K562 (cell line): ENCODE data around the gene TBC1D7. TPM values are rescaled to one million over a fixed set of nuclear protein-coding genes. Genes with fewer than 3 reads are reported as not detected.

Source experiments
- BCOR ChIP-seq: fragments of 450-650 bp; IDR thresholded peaks from 2 replicates; pipeline ENCODE4 v1.6.1; 2016
- CAMTA2 ChIP-seq: fragments of 250-450 bp; sonication (Bioruptor Pico); conservative IDR thresholded peaks from 2 replicates; pipeline ENCODE4 v1.5.1; 2022
- CCNT2 ChIP-seq: IDR thresholded peaks from 2 replicates; pipeline ENCODE4 v1.6.1; 2011; ENCODE audit warnings: borderline replicate concordance, low read depth, mild to moderate bottlenecking, moderate library complexity, mixed read lengths, low read length; ENCODE audit not compliant: insufficient read length; ENCODE audit errors: extremely low read depth
- FIP1L1 ChIP-seq: fragments of 200-400 bp; formaldehyde crosslinking; IDR thresholded peaks from 2 replicates; pipeline ENCODE4 v1.6.1; 2018; ENCODE audit warnings: mild to moderate bottlenecking, low read depth, low read length; ENCODE audit not compliant: poor library complexity, severe bottlenecking
- FOXJ2 ChIP-seq: fragments of 200-800 bp; sonication (Bioruptor generic); IDR thresholded peaks from 2 replicates; pipeline ENCODE4 v1.6.1; 2016; ENCODE audit warnings: missing genetic modification characterization, missing compliant biosample characterization
- GABPB1 ChIP-seq: sonication (generic); formaldehyde crosslinking; IDR thresholded peaks from 2 replicates; pipeline ENCODE4 v1.8.0; 2022; ENCODE audit warnings: mild to moderate bottlenecking, missing genetic modification reagents
- MEIS2 ChIP-seq: fragments of 450-650 bp; IDR thresholded peaks from 2 replicates; pipeline ENCODE4 v1.6.1; 2014; ENCODE audit warnings: mild to moderate bottlenecking; ENCODE audit not compliant: partially characterized antibody
- MYC ChIP-seq, 2 experiments: fragments of 250-450 bp in 1 of 2; sonication (Bioruptor Pico) in 1 of 2; IDR thresholded peaks; 2 replicates each; pipeline versions ENCODE4 v1.5.1 to v1.6.1; 2012 to 2021; ENCODE audit warnings: low read depth in 2 of 2, borderline replicate concordance in 1 of 2, improper control_type of control experiment in 1 of 2, low read length in 1 of 2, mild to moderate bottlenecking in 1 of 2, moderate library complexity in 1 of 2
- NFIX ChIP-seq: fragments of 250-450 bp; sonication (Bioruptor Pico); IDR thresholded peaks from 2 replicates; pipeline ENCODE4 v1.4.0; 2020; ENCODE audit warnings: low read depth, mild to moderate bottlenecking, moderate library complexity
- STAT5A ChIP-seq: IDR thresholded peaks from 2 replicates; pipeline ENCODE4 v1.6.1; 2012; ENCODE audit warnings: low read length, inconsistent platforms, borderline replicate concordance
- ZNF232 ChIP-seq: sonication (generic); formaldehyde crosslinking; IDR thresholded peaks from 2 replicates; pipeline ENCODE4 v1.8.0; 2022; ENCODE audit warnings: mild to moderate bottlenecking, missing genetic modification reagents
- ZNF239 ChIP-seq: fragments of 250-450 bp; sonication (Bioruptor Pico); IDR thresholded peaks from 2 replicates; pipeline ENCODE4 v1.4.0; 2020; ENCODE audit warnings: mild to moderate bottlenecking
- ZNF586 ChIP-seq: fragments of 450-650 bp; formaldehyde crosslinking; conservative IDR thresholded peaks from 2 replicates; pipeline ENCODE4 v1.4.0; 2020; ENCODE audit warnings: mild to moderate bottlenecking, moderate library complexity
- ZNF668 ChIP-seq: fragments of 250-450 bp; sonication (Bioruptor Pico); IDR thresholded peaks from 2 replicates; pipeline ENCODE4 v1.8.0; 2022; ENCODE audit warnings: mild to moderate bottlenecking, inconsistent platforms
- polyA plus RNA-seq, 8 experiments: library from polyadenylated mRNA; depleted of rRNA in 4 of 8; stranded (reverse) in 5 of 8; unstranded in 3 of 8; fragments of >200 nt; fragmentation: Nextera tagmentation in 2 of 8; fragmentation: Illumina TruSeq in 1 of 8; extraction: Ambion mirVana in 2 of 8; extraction: Trizol in 1 of 8; gene quantifications; 2 replicates each; pipeline versions ENCODE4 v1.2.1 to v1.2.3, GENCODE V29; 2011 to 2014; ENCODE audit warnings: inconsistent platforms in 1 of 8, missing spikeins in 1 of 8
- total RNA-seq, 7 experiments: library from RNA; depleted of rRNA in 6 of 7; stranded (reverse); fragments of >200 nt in 6 of 7; fragmentation: Illumina TruSeq in 2 of 7; extraction: Trizol in 2 of 7; gene quantifications; 2 replicates each; pipeline versions ENCODE4 v1.2.1 to v1.2.3, GENCODE V29; 2011 to 2021; ENCODE audit warnings: low replicate concordance in 1 of 7
- TF ChIP-seq, protein P1 (sequence below), 2 experiments: fragments of 450-650 bp; formaldehyde crosslinking in 1 of 2; IDR thresholded peaks; 2 replicates each; pipeline versions ENCODE4 v1.4.0 to v1.6.1; 2014 to 2020; ENCODE audit warnings: mild to moderate bottlenecking in 2 of 2, borderline replicate concordance in 1 of 2, low read depth in 1 of 2
- TF ChIP-seq, protein P2 (sequence below): sonication (generic); formaldehyde crosslinking; IDR thresholded peaks from 2 replicates; pipeline ENCODE4 v1.8.0; 2022; ENCODE audit warnings: mild to moderate bottlenecking, missing genetic modification reagents, borderline replicate concordance

TBC1D7 gene
- total and polyA plus RNA-seq, 9 of the 15 experiments (the other 6 are each of a cell fraction or from before 2014, with no cell fraction given): 49.4 to 107 (median 61.1) TPM

DNA sequence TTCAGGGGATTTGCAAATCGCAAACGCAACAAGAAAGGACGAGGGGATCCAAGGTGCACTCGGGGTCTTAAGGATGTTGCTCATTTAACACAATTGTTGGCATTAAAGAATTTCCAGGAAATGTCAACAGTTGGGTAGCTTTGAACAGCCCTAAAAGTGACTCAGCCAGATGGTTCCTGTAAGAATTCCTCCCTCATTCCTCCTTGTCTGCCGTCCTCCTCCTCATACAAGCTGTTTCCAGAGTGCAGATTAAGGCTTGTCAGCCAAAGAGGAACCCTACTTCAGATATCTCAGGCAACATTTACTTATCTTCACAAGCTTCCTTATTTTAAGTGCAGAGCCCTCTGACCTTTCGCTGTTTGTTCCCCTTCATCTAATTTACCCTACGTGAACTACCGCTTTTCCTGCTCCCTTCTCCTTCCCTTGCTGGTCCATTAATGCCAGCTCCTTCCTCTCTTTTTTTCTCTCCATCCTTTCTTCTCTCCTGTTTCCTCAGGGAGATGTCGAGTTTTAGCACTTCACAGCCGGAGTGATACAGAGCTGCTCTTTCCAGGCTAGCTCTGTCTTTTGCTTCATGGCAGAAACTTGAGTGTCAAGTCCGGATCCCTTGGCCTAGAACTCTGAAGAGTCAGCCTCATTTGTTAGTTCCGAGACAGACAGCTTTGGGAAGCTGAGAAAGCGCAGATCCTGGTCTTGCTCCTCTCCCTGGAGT, 26.1 kb upstream of the TBC1D7 start (continued):
- TF ChIP-seq GABPB1: peak; percentile 46
- TF ChIP-seq NFIX (CRISPR knock-in tag): no peak
- no peak for TF ChIP-seq ZNF586
- no peak for TF ChIP-seq ZNF668 (CRISPR knock-in tag)
- TF ChIP-seq FOXJ2: no peak
- peak; percentile 95 for TF ChIP-seq CCNT2
- TF ChIP-seq, protein P1, sequence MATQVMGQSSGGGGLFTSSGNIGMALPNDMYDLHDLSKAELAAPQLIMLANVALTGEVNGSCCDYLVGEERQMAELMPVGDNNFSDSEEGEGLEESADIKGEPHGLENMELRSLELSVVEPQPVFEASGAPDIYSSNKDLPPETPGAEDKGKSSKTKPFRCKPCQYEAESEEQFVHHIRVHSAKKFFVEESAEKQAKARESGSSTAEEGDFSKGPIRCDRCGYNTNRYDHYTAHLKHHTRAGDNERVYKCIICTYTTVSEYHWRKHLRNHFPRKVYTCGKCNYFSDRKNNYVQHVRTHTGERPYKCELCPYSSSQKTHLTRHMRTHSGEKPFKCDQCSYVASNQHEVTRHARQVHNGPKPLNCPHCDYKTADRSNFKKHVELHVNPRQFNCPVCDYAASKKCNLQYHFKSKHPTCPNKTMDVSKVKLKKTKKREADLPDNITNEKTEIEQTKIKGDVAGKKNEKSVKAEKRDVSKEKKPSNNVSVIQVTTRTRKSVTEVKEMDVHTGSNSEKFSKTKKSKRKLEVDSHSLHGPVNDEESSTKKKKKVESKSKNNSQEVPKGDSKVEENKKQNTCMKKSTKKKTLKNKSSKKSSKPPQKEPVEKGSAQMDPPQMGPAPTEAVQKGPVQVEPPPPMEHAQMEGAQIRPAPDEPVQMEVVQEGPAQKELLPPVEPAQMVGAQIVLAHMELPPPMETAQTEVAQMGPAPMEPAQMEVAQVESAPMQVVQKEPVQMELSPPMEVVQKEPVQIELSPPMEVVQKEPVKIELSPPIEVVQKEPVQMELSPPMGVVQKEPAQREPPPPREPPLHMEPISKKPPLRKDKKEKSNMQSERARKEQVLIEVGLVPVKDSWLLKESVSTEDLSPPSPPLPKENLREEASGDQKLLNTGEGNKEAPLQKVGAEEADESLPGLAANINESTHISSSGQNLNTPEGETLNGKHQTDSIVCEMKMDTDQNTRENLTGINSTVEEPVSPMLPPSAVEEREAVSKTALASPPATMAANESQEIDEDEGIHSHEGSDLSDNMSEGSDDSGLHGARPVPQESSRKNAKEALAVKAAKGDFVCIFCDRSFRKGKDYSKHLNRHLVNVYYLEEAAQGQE (IDR thresholded peaks at IDR 0.05; ENCODE audit: borderline replicate concordance): peak; percentile 41; the same call in 1 of the 2 replicates
- TF ChIP-seq, protein P1 (CRISPR knock-in tag; IDR thresholded peaks at IDR 0.05; ENCODE audit: low read depth): no peak
- TF ChIP-seq, protein P2, sequence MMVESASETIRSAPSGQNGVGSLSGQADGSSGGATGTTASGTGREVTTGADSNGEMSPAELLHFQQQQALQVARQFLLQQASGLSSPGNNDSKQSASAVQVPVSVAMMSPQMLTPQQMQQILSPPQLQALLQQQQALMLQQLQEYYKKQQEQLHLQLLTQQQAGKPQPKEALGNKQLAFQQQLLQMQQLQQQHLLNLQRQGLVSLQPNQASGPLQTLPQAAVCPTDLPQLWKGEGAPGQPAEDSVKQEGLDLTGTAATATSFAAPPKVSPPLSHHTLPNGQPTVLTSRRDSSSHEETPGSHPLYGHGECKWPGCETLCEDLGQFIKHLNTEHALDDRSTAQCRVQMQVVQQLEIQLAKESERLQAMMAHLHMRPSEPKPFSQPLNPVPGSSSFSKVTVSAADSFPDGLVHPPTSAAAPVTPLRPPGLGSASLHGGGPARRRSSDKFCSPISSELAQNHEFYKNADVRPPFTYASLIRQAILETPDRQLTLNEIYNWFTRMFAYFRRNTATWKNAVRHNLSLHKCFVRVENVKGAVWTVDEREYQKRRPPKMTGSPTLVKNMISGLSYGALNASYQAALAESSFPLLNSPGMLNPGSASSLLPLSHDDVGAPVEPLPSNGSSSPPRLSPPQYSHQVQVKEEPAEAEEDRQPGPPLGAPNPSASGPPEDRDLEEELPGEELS (CRISPR knock-in tag): no peak
- TF ChIP-seq MYC (IDR thresholded peaks at IDR 0.05; ENCODE audit: low read depth, low read length): peak; percentile 27; the same call in 1 of the 2 replicates
- TF ChIP-seq MYC (CRISPR knock-in tag; IDR thresholded peaks at IDR 0.05; ENCODE audit: borderline replicate concordance, low read depth): no peak
- no peak for TF ChIP-seq FIP1L1
- TF ChIP-seq STAT5A: peak; percentile 77
- peak; percentile 86; the same call in 1 of the 2 replicates for TF ChIP-seq BCOR
- TF ChIP-seq ZNF239: peak; percentile 27; the same call in 1 of the 2 replicates
- no peak for TF ChIP-seq CAMTA2
- no peak for TF ChIP-seq ZNF232
- peak; percentile 72 for TF ChIP-seq MEIS2
